Neural cell (in vitro differentiated cells): ENCODE measurements around the gene ACTL8.

ENCODE experiments used
- EP300 ChIP-seq: fragments of 450-650 bp; conservative IDR thresholded peaks from 2 replicates; pipeline ENCODE4 v1.6.1; 2014; ENCODE audit warnings: antibody characterized with exemption, mild to moderate bottlenecking, moderate library complexity; ENCODE audit not compliant: poor library complexity, severe bottlenecking
- EZH2 ChIP-seq: fragments of 200-600, 300-800 bp; shearing (Covaris generic), sonication (generic); IDR thresholded peaks from 2 replicates; pipeline ENCODE4 v1.6.1; 2014; ENCODE audit warnings: antibody characterized with exemption, low read length, borderline replicate concordance, mild to moderate bottlenecking; ENCODE audit not compliant: insufficient read depth, poor library complexity, severe bottlenecking
- MXI1 ChIP-seq: fragments of 450-650 bp; conservative IDR thresholded peaks from 2 replicates; pipeline ENCODE4 v1.6.1; 2014; ENCODE audit warnings: antibody characterized with exemption, mild to moderate bottlenecking; ENCODE audit not compliant: poor library complexity, severe bottlenecking
- POLR2AphosphoS5 ChIP-seq: IDR thresholded peaks from 2 replicates; pipeline ENCODE4 v1.6.1; 2012
- RAD21 ChIP-seq: fragments of 450-650 bp; conservative IDR thresholded peaks from 2 replicates; pipeline ENCODE4 v1.6.1; 2014; ENCODE audit warnings: antibody characterized with exemption, mild to moderate bottlenecking, moderate library complexity
- SMC3 ChIP-seq: fragments of 450-650 bp; conservative IDR thresholded peaks from 2 replicates; pipeline ENCODE4 v1.6.1; 2014; ENCODE audit warnings: antibody characterized with exemption, mild to moderate bottlenecking, moderate library complexity; ENCODE audit not compliant: poor library complexity
- TAF1 ChIP-seq: IDR thresholded peaks from 2 replicates; pipeline ENCODE4 v1.6.1; 2012; ENCODE audit warnings: low read depth
- TF ChIP-seq, protein P1 (sequence below): fragments of 450-650 bp; IDR thresholded peaks from 2 replicates; pipeline ENCODE4 v1.5.1; 2014; ENCODE audit warnings: antibody characterized with exemption, mild to moderate bottlenecking, moderate library complexity; ENCODE audit not compliant: poor library complexity, severe bottlenecking
- TF ChIP-seq, protein P2 (sequence below): IDR thresholded peaks from 2 replicates; pipeline ENCODE4 v1.6.1; 2012; ENCODE audit warnings: borderline replicate concordance

DNA sequence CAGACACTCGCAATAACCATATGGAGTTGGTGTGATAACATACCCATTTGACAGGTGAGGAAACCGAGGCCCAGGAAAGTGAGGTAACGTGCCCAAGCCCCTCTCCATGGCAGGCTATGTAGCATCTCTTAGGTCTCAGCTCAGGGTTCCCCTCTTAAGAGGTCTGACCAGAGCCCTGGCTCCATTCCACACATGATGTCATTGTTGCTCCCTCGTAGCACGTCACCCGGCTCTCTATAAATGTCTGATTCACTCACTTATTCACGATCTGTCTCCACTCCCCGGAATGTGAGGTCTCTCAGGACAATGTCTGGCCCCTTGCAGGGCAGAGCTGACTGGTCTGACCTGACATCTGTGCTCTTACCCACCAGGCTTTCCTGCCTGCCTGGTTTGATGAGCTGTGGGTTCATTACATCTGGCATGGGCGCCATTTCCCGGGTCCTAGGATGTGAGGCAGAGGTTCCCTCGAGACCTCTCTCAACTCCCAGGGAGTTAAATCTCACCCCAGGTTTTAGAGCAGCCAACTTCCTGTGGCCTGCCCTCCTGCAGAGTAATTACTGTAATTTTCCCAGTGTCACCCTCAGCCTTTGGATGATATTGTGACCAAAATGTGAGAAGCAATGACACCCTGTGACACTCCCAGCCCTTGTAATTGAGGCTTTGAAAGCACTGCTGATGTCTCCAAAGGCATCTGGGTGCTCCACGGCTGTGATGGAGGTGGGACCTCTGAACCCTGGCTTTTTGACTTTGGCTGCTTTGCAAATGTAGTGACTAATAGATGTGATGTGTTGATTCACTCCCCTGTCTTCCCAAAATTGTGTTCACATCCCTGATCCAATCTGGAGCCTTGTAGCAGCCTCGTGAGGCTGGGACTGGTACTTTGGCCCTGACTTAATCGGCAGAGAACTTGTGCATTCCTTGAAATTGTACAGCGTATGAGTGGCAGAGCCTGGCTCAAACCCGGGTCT, 10.6 kb downstream of the ACTL8 start:
- no peak for TF ChIP-seq SMC3
- no peak for TF ChIP-seq RAD21
- TF ChIP-seq EP300 = no peak
- TF ChIP-seq, protein P1, sequence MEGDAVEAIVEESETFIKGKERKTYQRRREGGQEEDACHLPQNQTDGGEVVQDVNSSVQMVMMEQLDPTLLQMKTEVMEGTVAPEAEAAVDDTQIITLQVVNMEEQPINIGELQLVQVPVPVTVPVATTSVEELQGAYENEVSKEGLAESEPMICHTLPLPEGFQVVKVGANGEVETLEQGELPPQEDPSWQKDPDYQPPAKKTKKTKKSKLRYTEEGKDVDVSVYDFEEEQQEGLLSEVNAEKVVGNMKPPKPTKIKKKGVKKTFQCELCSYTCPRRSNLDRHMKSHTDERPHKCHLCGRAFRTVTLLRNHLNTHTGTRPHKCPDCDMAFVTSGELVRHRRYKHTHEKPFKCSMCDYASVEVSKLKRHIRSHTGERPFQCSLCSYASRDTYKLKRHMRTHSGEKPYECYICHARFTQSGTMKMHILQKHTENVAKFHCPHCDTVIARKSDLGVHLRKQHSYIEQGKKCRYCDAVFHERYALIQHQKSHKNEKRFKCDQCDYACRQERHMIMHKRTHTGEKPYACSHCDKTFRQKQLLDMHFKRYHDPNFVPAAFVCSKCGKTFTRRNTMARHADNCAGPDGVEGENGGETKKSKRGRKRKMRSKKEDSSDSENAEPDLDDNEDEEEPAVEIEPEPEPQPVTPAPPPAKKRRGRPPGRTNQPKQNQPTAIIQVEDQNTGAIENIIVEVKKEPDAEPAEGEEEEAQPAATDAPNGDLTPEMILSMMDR = no peak
- TF ChIP-seq, protein P2, sequence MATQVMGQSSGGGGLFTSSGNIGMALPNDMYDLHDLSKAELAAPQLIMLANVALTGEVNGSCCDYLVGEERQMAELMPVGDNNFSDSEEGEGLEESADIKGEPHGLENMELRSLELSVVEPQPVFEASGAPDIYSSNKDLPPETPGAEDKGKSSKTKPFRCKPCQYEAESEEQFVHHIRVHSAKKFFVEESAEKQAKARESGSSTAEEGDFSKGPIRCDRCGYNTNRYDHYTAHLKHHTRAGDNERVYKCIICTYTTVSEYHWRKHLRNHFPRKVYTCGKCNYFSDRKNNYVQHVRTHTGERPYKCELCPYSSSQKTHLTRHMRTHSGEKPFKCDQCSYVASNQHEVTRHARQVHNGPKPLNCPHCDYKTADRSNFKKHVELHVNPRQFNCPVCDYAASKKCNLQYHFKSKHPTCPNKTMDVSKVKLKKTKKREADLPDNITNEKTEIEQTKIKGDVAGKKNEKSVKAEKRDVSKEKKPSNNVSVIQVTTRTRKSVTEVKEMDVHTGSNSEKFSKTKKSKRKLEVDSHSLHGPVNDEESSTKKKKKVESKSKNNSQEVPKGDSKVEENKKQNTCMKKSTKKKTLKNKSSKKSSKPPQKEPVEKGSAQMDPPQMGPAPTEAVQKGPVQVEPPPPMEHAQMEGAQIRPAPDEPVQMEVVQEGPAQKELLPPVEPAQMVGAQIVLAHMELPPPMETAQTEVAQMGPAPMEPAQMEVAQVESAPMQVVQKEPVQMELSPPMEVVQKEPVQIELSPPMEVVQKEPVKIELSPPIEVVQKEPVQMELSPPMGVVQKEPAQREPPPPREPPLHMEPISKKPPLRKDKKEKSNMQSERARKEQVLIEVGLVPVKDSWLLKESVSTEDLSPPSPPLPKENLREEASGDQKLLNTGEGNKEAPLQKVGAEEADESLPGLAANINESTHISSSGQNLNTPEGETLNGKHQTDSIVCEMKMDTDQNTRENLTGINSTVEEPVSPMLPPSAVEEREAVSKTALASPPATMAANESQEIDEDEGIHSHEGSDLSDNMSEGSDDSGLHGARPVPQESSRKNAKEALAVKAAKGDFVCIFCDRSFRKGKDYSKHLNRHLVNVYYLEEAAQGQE = no peak
- TF ChIP-seq EZH2 = no peak
- TF ChIP-seq TAF1 = no peak
- TF ChIP-seq POLR2AphosphoS5 = no peak
- TF ChIP-seq MXI1 = no peak
